ENCODE results near the gene APBB2. TPM values are rescaled to one million over a fixed set of nuclear protein-coding genes. Genes with fewer than 3 reads are reported as not detected.

Gene APBB2
- total and polyA plus RNA-seq, 9 donors: 27.3 to 50.6 (median 36.8) TPM

DNA sequence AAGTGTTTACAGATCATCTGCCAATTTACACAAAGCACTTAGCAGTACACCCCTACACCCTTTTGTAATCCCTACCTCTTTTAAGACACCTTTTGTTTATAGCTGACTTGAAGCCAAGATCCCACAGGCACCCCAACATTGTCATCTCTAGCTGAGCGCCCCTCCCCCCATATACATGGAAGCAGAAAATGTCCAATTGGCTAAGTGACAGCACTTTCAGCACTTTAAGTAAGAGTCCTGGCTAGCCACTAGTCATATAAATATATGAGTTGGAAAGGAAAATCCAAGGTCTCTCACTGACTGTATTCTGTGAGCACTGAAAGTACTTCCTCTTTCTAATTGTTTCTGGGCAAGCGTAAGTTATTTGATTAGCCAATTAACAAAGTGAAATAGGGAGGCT lies 356.4 kb downstream of the APBB2 start:
- H3K27me3 ChIP-seq (ENCODE audit: control insufficient read depth, insufficient read depth, low read length): peaks cover 3% of the 10 kb centered on the region
- H3K27ac ChIP-seq (ENCODE audit: low read length): no peak overlapping the region
- peaks cover 18% of the 10 kb centered on the region for H3K4me1 ChIP-seq (ENCODE audit: control insufficient read depth, insufficient read depth, low read length)
- H3K4me3 ChIP-seq (ENCODE audit: low read length): no peak overlapping the region
- peak; percentile 51 for DNase-seq
- H3K36me3 ChIP-seq (ENCODE audit: control insufficient read depth, insufficient read depth, low read length): peaks cover 6% of the 10 kb centered on the region
- no peaks in the 10 kb centered on the region for H3K9me3 ChIP-seq (replicated peaks; ENCODE audit: control insufficient read depth, low read depth, low read length)
- WGBS (ENCODE audit: insufficient coverage): no CpG with 5 or more reads among the region's 2 CpGs

DNA sequence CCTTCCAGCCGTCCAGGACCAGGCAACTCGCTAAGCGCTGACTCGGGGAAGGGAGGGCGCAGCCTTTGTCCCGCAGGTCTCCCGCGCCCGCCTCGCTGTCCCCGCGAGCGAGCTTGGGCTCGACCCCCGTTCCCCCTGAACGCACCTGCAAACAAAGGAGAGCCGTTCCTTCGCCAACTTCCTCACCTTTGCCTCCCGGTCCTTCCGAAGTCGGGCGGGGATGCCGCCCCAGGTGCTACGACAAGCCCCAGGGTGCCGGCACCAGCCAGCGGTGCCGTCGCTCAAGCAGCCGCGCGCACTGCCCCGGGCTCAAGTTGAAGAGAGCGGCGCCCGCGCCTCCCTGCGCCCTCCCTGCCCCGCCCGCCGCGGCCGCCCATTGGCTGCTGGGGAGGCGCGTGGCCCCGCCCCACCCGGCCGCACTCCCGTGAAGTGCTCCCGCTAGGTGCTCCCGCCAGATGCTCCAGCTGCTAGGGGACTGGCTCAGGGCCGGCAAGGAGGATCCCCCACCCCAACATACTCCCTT lies 357.4 kb downstream of the APBB2 start:
- peak; percentile 88 for DNase-seq
- no peaks in the 10 kb centered on the region for H3K9me3 ChIP-seq (replicated peaks; ENCODE audit: control insufficient read depth, low read depth, low read length)
- WGBS (ENCODE audit: insufficient coverage): 2% methylated on average over 51 of the region's 51 CpGs

GRCh38 chr4:40856277-40856839 lies 358.0 kb downstream of the APBB2 start:
- DNase-seq: no peak
- Histone ChIP-seq H3K9me3 (replicated peaks; ENCODE audit: control insufficient read depth, low read depth, low read length) (no peaks in the 10 kb centered on the region), H3K27me3 (ENCODE audit: control insufficient read depth, insufficient read depth, low read length) (peaks cover 3% of the 10 kb centered on the region), H3K4me3 (ENCODE audit: low read length) (peak overlapping the region; percentile 48), H3K27ac (ENCODE audit: low read length) (peak overlapping the region; percentile 7), H3K4me1 (ENCODE audit: control insufficient read depth, insufficient read depth, low read length) (peaks cover 18% of the 10 kb centered on the region), H3K36me3 (ENCODE audit: control insufficient read depth, insufficient read depth, low read length) (peaks cover 6% of the 10 kb centered on the region)
- 29% methylated on average over 7 of the region's 16 CpGs for WGBS (ENCODE audit: insufficient coverage)

More for the DNA sequence above, 357.4 kb downstream of the APBB2 start:
- H3K27me3 ChIP-seq (ENCODE audit: control insufficient read depth, insufficient read depth, low read length): peaks cover 3% of the 10 kb centered on the region
- H3K36me3 ChIP-seq (ENCODE audit: control insufficient read depth, insufficient read depth, low read length): peaks cover 6% of the 10 kb centered on the region
- H3K27ac ChIP-seq (ENCODE audit: low read length): peak overlapping the region; percentile 7
- H3K4me3 ChIP-seq (ENCODE audit: low read length): peak overlapping the region; percentile 48
- H3K4me1 ChIP-seq (ENCODE audit: control insufficient read depth, insufficient read depth, low read length): peaks cover 18% of the 10 kb centered on the region

DNA sequence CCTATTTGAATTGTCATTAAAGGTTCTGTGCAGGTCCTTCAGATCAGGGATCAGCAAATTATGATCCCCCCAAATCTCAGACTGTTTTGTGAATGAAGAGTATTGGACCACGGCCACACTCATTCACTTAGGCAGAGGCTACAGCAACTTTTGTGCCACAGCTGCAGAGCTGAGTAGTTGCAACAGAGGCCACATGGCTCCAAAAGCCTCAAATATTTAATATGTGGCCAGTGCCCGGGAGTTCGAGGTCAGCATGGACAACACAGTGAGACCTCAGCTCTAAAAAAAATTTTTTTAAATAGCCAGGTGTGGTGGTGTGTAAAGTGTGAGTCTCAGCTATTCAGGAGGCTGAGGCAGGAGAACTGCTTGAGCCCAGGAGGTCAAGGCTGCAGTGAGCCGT lies 363.8 kb downstream of the APBB2 start:
- H3K9me3 ChIP-seq (replicated peaks; ENCODE audit: control insufficient read depth, low read depth, low read length): no peaks in the 10 kb centered on the region
- no peak for DNase-seq
- H3K4me1 ChIP-seq (ENCODE audit: control insufficient read depth, insufficient read depth, low read length): peaks cover 4% of the 10 kb centered on the region
- H3K27ac ChIP-seq (ENCODE audit: low read length): no peak overlapping the region
- 48% methylated on average over 2 of the region's 4 CpGs for WGBS (ENCODE audit: insufficient coverage)
- H3K36me3 ChIP-seq (ENCODE audit: control insufficient read depth, insufficient read depth, low read length): peaks cover 5% of the 10 kb centered on the region
- no peaks in the 10 kb centered on the region for H3K27me3 ChIP-seq (ENCODE audit: control insufficient read depth, insufficient read depth, low read length)
- no peak overlapping the region for H3K4me3 ChIP-seq (ENCODE audit: low read length)

DNA sequence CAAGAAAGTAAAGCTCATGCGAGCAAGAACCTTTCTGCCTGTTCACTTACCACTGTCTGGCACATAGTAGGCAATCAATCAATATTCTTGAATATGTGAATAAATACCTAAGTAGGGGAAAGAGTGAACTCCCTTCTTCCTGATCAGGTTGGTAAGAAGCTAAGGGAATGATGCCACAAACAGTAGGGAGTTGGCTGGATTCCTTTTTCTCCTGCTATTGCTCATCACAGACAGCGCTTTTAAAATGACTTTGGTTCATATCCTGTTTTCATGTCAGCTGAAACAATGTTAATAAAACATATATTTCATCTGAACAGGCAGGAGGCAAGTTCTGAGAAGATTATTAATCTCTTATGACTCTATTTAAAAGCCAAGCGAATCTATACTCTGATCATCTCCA lies 365.4 kb downstream of the APBB2 start:
- no CpG with 5 or more reads among the region's 3 CpGs for WGBS (ENCODE audit: insufficient coverage)
- no peaks in the 10 kb centered on the region for H3K9me3 ChIP-seq (replicated peaks; ENCODE audit: control insufficient read depth, low read depth, low read length)
- no peak overlapping the region for H3K27ac ChIP-seq (ENCODE audit: low read length)
- peaks cover 5% of the 10 kb centered on the region for H3K36me3 ChIP-seq (ENCODE audit: control insufficient read depth, insufficient read depth, low read length)
- no peak for DNase-seq
- H3K27me3 ChIP-seq (ENCODE audit: control insufficient read depth, insufficient read depth, low read length): no peaks in the 10 kb centered on the region
- peaks cover 10% of the 10 kb centered on the region for H3K4me1 ChIP-seq (ENCODE audit: control insufficient read depth, insufficient read depth, low read length)
- no peak overlapping the region for H3K4me3 ChIP-seq (ENCODE audit: low read length)

GRCh38 chr4:40848251-40848650 lies 366.1 kb downstream of the APBB2 start:
- DNase-seq: no peak
- no peak overlapping the region for H3K4me3 ChIP-seq (ENCODE audit: low read length)
- H3K27ac ChIP-seq (ENCODE audit: low read length): no peak overlapping the region
- no peaks in the 10 kb centered on the region for H3K9me3 ChIP-seq (replicated peaks; ENCODE audit: control insufficient read depth, low read depth, low read length)
- peaks cover 6% of the 10 kb centered on the region for H3K36me3 ChIP-seq (ENCODE audit: control insufficient read depth, insufficient read depth, low read length)
- peaks cover 11% of the 10 kb centered on the region for H3K4me1 ChIP-seq (ENCODE audit: control insufficient read depth, insufficient read depth, low read length)
- H3K27me3 ChIP-seq (ENCODE audit: control insufficient read depth, insufficient read depth, low read length): no peaks in the 10 kb centered on the region
- WGBS (ENCODE audit: insufficient coverage): 67% methylated on average over 4 of the region's 5 CpGs

DNA sequence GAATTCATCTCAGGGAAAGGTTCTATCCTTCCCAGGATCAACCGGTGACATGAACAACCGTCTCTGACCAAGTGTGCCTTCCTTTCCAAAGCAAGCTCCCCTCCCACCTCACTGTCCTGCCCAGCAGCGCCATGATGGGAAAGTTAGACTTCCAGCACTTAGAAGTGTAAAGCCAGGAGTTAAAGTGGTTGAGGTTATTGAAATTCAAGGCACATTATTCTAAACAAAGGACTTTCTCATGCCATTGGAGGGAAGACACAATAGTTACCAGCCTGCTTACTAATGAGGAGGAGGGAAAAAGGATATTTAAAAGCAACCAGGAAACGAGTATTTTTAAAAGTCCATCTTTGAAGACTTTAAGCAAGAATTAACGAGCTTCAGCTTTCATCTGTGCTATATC lies 367.8 kb downstream of the APBB2 start:
- no CpG with 5 or more reads among the region's 5 CpGs for WGBS (ENCODE audit: insufficient coverage)
- Histone ChIP-seq H3K27ac (ENCODE audit: low read length) (no peak overlapping the region), H3K4me3 (ENCODE audit: low read length) (no peak overlapping the region), H3K4me1 (ENCODE audit: control insufficient read depth, insufficient read depth, low read length) (peaks cover 17% of the 10 kb centered on the region), H3K9me3 (replicated peaks; ENCODE audit: control insufficient read depth, low read depth, low read length) (no peaks in the 10 kb centered on the region), H3K27me3 (ENCODE audit: control insufficient read depth, insufficient read depth, low read length) (no peaks in the 10 kb centered on the region), H3K36me3 (ENCODE audit: control insufficient read depth, insufficient read depth, low read length) (peaks cover 10% of the 10 kb centered on the region)
- DNase-seq: no peak

GRCh38 chr4:40845154-40845835 lies 369.0 kb downstream of the APBB2 start:
- H3K27me3 ChIP-seq (ENCODE audit: control insufficient read depth, insufficient read depth, low read length): no peaks in the 10 kb centered on the region
- peaks cover 17% of the 10 kb centered on the region for H3K4me1 ChIP-seq (ENCODE audit: control insufficient read depth, insufficient read depth, low read length)
- no peaks in the 10 kb centered on the region for H3K9me3 ChIP-seq (replicated peaks; ENCODE audit: control insufficient read depth, low read depth, low read length)
- H3K4me3 ChIP-seq (ENCODE audit: low read length): no peak overlapping the region
- 55% methylated on average over 4 of the region's 10 CpGs for WGBS (ENCODE audit: insufficient coverage)
- peaks cover 10% of the 10 kb centered on the region for H3K36me3 ChIP-seq (ENCODE audit: control insufficient read depth, insufficient read depth, low read length)
- no peak overlapping the region for H3K27ac ChIP-seq (ENCODE audit: low read length)
- DNase-seq: peak; percentile 85

DNA sequence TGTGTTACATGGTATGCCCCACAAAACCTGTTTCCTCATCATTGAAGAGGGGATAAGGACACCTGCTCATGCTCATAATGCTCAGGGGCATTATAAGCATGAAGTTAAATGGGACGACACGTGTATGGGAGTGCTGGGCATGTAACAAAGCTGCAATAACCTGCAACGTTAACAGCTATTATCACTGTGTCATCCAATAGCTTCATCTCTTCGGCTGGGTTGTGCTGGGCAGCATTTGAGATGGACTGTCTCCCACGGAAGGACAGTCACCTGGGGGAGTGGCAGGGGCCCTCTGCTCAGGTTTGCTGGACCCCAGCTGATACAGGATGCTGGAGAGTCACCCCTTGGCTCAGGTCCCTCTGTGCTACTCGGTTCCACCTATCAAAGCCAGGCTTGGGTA lies 370.1 kb downstream of the APBB2 start:
- Histone ChIP-seq H3K36me3 (ENCODE audit: control insufficient read depth, insufficient read depth, low read length) (peaks cover 10% of the 10 kb centered on the region), H3K4me3 (ENCODE audit: low read length) (no peak overlapping the region), H3K9me3 (replicated peaks; ENCODE audit: control insufficient read depth, low read depth, low read length) (no peaks in the 10 kb centered on the region), H3K4me1 (ENCODE audit: control insufficient read depth, insufficient read depth, low read length) (peaks cover 17% of the 10 kb centered on the region), H3K27ac (ENCODE audit: low read length) (no peak overlapping the region), H3K27me3 (ENCODE audit: control insufficient read depth, insufficient read depth, low read length) (no peaks in the 10 kb centered on the region)
- no peak for DNase-seq
- WGBS (ENCODE audit: insufficient coverage): 73% methylated on average over 5 of the region's 6 CpGs

GRCh38 chr4:40843696-40844095 lies 370.6 kb downstream of the APBB2 start:
- H3K36me3 ChIP-seq (ENCODE audit: control insufficient read depth, insufficient read depth, low read length): peaks cover 10% of the 10 kb centered on the region
- H3K27me3 ChIP-seq (ENCODE audit: control insufficient read depth, insufficient read depth, low read length): no peaks in the 10 kb centered on the region
- DNase-seq: no peak
- no CpG with 5 or more reads among the region's 1 CpG for WGBS (ENCODE audit: insufficient coverage)
- no peaks in the 10 kb centered on the region for H3K9me3 ChIP-seq (replicated peaks; ENCODE audit: control insufficient read depth, low read depth, low read length)
- H3K4me3 ChIP-seq (ENCODE audit: low read length): no peak overlapping the region
- H3K4me1 ChIP-seq (ENCODE audit: control insufficient read depth, insufficient read depth, low read length): peaks cover 17% of the 10 kb centered on the region
- no peak overlapping the region for H3K27ac ChIP-seq (ENCODE audit: low read length)

All from muscle of leg (tissue), 11 donors.